Stimulated activated CD8-positive, alpha-beta memory T cell treated with anti-CD3 and anti-CD28 coated beads, Interleukin-7, amount 100 ng/mL, for 24 hours (primary cell): Measurements from ENCODE around the gene THEM5.

ENCODE experiments used
- DNase-seq: peaks from one replicate; pipeline ENCODE4 v3.0.0-alpha.2; 2020; ENCODE audit warnings: low read depth

The THEM5 gene

DNA sequence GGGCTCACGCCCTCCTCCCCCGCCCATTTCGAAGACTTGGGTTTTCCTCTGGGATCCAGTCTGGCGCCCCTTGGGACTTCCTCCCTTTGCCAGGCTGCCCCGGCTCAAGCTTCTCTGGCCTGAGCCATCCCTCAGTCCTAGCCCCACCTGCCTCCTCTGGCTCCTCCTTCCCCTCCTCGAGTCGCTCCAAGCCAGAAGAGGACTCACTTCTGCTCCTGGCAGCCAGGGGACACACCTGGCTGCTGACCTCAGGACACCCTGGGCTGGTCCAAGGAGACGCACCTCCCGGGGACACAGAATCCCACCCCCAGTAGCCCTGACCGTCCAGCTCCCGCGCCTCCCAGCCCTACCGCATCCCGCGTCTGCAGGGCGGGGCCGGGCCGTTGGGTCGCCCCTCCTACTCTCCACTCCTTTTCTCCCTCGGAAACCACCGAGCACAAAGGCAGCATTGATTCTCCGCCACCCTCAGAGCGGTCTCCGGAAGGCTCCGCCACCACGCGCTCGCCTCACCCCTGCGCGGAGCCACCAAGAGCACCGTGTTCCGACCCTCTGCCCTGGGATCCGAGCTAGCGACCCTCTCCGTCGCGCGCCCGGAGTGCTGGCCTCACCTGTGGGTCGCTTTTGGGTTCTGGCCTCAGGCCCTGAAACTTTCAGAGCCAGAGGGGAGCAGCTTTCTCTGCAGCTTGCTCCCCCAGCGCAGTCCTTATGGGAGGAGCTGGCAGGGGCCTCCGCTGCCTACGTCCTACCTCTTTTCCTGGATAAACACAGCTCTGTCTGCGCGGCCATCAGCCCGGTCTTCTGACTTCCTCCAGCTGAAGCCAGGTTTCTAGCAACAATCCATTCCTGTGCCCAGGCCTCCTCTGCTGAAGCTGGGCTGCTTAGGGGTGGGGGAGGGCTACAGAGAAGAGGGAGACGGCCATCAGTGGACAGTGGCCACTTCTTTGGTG, 13.8 kb downstream of the THEM5 start, which contains the start of gene C2CD4D:
Gene C2CD4D, minus strand, starts transcription at position 364 of the 947 bp plus-strand sequence. CDS start 831 bp downstream, outside the sequence.
- no peak for DNase-seq

DNA sequence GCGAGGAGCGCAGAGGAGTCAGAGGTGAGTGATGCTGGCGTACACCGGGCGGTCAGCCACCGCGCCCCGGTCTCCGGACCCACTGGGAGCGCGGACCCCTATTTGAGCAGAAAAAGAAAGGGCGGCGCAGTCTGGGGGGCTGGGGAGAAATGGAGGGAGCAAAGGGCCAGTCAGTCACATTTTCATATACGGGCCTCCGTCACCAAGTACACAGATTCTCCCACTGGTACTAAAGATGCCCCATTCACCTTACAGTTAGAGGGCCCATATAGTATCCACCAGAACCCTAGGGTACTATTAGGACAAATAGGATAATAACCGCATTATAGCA, 14.5 kb downstream of the THEM5 start:
- no peak for DNase-seq

DNA sequence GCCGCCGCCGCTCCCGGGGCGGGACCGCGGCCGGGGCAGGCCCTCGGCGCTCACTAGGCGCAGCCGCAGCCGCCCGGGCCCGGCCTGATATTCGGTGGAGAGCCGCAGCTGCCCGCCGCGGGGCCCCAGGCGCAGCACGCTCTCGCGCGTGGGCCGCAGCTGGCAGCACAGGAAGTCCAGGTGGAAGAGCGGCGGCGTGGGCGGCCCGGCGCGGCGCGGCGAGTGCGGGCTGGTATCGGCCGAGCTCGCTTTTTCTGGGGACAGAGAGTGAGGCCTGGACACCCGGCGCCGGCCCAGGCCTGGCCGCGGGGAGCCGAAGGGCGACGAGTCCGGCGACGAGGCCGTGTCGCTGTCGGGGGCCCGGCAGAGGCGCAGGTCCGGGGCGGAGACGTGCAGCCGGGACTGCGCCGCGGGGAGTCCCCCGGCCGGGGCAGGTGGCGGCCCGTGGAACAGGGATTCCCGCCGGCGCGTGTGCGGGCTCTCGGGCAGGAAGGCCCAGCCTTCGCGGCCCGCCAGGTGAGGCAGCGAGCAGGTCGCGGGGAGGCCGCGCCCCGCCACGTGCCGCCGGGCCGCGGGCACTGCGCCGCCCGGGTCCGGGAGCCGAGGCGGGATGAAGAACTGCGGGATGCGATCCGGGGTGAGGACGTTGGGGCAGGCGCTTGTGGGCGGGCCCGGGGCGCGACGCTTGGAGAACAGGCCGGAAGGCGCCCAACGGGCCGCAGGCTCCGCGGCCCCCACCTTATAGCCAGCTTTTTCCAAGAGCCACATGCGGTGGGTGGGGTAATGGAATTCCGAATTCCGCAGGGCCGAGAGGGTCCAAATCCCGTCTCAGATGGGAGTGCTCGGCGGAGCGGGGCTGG, 15.1 kb downstream of the THEM5 start:
- DNase-seq = no peak

DNA sequence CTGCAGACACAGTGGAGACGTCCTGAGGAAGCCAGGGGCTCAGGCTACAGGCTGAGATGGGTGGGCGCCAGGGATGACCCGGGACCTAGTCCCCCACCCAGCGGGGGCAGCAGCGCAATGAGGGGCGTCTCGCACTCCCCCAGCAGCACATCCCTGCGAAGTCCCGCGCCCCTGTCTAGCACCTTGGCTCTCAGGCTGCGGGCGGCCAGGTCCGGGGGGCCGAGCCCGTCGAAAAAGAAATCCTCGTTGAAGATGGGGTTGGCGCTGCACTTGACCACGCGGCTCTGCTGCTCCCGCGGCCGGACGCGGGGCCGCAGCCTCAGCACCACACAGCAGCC, 15.7 kb downstream of the THEM5 start:
- DNase-seq = no peak

DNA sequence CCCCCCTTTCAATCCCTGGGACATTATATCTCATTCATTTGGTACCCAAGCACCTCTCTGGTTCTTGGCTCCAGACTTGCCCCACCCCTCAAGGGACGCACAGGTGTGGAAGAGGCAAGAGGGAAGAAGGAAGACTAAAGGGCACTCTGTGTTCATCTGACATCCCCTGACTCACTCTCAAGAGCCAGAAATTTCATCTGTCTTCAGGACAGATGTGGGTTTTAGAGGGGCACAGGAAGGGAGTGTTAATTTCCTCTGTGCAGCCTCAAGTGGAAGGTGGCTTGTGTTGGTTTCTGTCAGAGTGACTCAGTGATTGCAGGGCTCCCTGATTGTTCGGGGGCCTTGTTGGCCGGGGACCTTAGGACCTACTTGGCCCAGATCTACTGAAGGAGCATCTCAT, 16.3 kb downstream of the THEM5 start:
- DNase-seq = no peak

DNA sequence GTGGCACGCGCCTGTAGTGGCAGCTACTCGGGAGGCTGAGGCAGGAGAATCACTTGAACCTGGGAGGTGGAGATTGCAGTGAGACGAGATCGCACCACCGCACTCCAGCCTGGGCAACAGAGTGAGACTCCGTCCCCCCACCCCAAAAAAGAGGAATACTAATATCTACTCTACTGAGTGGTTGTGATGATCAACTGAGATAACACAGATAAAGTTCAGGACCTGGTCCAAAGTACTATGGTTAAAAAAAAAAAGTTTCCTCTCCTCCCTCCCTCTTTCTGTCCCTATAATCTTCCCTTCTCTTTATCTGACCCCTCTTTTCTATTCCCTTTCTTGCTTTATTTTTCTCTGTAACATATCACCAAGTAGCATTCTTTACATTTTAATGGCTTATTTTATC, 17.9 kb downstream of the THEM5 start:
- no peak for DNase-seq

DNA sequence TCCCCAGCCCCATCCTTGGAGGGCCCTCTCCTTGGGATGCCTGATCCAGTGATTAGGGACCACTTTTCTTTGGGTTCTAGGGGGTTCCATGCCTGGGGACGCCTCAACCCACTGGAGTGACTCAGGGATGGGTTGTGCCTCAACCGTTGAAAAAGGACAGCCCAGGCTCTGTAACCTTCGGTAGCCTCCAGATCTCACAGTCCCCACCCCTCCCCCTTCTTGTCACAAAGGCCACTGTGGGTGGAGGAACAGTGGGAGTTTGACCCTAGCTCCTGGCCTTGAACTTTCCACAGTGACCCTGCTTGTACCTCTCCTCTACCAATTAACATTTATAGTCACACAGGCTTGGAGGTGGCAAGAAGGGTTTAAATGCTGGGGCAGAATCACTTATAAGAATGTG, 19.3 kb downstream of the THEM5 start:
- DNase-seq = no peak

DNA sequence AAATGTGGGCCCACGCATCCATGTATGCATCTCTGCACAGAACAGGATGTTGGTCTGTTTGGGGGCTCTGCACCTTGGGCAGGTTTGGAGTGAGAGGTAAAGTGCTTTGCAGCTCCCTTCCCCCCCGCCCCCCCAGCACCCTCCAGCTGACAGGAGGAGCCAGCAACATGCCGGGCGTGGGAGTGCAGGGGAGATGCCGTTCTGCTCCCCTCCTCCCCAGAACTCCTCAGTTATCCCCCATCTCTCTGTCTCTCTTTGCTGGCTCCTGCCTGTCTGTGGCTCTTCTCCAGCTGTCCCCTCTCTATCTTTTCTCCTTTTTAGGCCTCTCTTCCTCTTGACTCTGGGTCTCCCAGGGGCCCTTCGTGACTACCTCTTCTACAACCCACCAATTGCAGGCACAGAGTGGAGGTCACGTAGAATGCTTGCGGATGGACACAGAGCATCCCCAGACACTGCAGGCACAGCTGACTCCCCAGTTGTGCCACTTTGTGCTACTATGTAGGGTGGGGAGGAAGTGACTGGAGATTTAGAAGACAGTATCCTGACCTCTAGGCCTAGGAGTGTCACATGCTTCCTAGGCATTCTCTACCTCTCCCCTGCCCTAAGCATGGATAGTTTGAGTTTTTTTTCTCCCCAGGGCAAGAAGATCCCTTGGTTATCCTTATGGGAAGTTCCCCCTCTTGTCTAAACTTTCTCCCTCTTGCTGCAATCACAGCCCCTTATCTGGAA, 20.2 kb downstream of the THEM5 start:
- DNase-seq = no peak

DNA sequence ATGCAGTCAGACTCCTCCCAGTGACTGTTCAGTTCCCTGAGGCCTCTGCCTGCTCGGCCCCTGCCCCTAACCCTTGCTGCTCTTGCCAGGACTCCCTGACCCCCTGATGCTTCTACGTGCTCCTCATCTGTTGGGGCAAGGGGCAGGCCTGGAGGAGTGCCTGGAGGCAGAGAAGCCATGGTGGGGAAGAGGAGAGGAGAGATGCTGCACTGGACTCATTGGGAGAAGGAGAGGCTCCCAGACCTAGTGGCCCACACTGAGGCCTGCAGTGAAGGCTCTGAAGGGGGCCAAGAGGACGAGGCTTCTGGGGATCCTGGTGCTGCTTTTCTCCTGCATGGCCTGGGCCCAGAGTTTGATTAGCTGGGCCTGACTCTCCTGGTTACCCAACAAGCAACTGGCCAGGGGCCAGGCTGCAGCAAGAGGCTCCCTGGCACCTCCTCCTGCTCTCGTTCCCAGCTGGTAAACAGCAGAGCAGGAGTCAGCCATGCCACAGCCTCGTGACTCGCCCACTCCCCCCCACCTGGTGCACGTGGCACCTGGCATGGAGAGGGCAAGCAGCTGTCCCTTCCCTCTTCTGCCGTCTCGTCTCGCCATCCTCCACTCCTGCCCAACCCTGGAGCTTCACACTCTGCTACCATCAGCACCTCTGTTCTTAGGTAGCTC, 21.1 kb downstream of the THEM5 start:
- DNase-seq = no peak

DNA sequence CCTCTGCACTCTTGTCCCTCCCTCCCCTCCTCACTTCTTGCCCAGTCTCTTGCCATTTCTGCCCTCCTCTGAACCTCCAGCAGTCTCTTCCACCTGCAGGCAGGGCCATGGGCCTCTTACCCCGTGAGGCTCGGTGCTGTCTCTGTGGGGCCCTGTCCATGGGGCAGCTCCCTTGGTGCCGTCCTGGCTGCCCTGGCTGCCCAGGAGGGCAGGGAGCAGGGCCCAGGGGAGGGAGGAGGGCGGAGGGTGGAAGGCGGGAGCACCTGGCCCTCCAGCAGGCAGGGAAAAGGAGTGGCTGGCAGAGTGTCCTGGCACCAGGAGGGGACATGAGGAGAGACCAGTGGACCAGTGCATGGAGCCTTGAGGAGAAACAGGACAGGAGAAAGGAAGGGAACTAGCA, 21.9 kb downstream of the THEM5 start, which contains the start of gene RORC:
Gene RORC, minus strand, starts transcription at position 198 of the 400 bp plus-strand sequence. Its CDS starts 38 bp downstream, at position 160.
- no peak for DNase-seq

DNA sequence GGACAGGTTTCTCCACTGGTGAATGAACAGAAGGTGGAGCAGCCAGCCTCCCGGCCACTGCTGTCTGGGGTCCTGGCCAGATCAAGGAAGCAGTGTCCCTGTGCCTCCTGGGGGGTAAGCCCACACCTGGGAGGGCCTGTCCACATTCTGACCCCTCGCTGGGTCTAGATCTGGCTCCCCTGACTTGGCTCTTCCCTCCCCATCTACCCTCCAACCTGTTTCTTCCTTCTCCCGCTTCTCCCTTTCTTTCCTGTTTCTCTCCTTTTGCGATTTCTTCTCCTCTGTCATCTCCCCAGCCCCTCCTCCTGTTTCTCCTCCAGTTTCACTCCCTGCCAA, 22.3 kb downstream of the THEM5 start:
- DNase-seq = no peak

DNA sequence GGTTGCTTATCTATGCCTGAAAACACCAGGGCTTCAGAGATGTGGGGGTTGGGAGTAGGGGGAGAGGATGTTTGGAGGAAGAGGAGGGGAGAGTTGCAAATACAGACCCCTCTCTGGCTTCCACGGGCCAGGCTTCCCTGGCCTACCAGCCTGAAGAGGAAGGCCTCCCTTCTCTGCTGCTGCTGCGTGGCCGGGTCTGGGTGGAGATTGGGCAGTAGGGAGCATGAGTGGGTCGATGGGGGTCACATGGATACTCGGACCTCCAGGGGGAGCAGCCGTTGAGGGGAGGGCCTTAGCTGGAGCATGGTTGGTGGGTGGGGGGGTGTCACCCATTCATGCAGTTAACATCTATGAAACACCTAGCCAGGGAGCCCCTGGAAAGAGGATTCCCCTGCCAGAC, 23.5 kb downstream of the THEM5 start:
- DNase-seq = no peak

DNA sequence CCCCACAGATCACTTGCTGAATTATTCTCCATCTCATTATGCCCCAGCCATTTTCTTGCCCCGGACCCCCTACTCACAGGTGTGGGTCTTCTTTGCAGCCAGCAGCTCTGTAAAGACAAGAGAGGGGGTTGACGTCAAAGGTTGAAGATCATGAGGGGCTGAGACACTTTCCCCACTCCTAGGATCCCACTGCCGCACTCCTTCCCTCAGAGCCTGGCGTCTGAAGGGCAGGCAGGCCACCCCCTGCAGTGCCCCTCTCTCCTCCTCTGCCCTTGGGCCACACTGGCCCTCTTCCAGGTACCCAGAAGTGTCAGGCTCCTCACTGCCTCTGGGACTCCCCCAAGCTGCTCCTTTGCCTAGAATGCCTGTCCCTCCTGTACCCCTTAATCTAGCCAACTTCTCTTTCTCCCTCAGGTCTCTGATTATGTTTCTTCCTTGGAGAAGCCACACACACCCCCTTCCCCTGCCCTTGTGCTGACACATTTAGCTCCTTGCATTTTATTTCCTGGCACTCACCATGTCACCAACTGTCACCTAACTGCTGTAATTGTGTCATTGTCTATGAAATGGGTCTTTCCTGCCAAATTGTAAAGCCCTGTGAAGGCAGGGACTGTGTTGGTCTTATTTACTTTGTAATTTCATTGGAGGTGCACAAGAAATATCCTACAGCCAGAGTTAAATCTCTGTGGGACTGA, 24.0 kb downstream of the THEM5 start:
- DNase-seq = no peak

DNA sequence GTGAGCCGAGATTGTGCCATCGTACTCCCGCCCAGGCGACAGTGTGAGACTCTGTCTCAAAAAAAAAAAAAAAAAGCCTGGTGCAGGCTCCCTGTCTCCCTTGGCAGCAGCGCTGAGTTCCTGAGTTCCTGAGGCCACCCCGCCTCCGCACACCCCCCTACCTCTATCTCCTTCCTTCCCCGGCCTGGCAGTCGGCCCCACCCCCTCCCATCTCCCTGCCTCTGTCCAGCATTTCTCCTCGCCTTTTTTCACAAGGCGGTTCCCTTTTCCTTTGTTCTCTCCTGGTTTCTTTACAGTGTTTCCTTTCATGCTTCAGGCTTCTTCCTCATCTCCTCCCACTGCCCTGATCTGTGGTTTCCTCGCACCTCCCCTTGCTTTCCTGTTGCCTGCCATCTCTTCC, 24.6 kb downstream of the THEM5 start:
- no peak for DNase-seq

DNA sequence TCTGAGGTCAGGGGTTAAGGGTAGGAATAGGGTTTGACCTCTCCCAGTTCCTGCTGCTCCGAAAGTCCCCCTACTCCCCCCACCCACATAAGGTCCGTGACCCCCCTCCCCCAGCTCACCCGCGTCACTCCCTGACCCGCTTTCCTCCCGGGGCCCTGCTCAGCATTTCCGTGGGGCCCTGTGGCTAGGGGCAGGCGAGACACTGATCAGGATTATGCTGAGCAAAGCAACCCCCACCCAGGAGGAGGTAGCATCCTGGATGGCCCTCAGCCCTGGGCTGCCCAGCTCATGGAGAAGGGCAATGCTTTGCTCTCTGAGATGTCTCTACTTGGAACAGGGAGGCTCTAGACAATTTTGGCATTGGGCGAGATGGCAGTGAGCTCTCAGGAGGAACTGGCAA, 25.7 kb downstream of the THEM5 start:
- DNase-seq = no peak

DNA sequence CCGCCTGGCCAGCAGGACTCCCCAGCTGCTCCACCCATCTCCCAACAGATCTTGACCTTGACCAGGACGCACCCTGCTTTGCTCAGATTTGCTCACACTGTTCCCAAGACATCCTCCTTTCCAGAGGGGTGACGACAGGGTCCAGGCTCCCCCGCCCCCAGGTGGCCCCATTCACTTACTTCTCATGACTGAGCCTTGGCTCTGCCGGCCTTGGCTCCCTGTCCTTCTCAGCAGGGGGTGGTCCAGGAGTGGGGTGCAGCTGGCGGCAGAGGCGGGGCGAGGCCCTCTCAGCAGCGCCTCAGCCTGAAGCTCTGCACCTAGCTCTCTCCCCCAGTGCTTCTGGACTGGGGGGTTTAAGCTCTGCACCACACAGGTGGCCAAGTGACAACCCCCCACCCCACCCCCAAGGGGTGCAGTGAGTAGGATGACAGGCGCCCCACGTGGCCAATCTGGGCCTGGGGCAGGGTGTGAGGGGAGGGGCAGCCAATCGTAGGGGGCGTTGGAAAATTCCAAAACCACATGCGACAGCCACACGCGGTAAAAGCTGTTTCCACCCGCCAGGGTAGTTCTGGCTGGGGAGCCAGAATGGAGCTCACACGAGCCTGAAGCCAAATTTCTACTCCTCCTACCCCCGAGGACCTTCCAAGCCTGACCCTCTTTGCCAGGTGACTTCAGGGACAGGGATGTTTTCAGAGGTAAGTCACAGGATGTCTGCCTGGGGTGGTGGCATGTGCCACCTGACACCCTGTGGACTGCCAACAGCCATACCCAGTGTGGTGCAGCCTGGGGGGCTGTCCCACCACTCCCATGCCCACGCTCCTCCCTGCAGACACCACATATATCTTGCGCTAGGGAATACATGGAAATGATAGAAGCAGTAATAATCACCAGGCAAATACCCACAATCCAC, 27.5 kb downstream of the THEM5 start:
- no peak for DNase-seq

DNA sequence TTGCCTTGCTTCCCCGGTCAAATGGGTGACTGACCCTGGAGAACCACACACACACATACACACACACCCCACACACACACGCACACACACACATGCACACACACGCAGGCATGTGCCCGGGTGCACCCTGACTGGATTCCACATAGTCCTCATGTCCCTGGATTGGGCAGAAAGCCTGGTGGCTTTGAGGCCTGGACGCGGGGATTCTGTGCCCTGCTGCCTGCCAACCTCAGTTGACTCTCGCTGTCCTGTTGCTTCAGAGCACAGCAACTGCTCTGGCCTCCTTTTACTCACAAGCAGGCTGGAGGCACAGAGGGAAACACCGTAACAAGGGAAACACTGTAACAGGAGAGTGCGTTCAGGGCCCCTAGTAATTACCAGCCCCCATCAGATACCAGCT, 28.3 kb downstream of the THEM5 start:
- no peak for DNase-seq

DNA sequence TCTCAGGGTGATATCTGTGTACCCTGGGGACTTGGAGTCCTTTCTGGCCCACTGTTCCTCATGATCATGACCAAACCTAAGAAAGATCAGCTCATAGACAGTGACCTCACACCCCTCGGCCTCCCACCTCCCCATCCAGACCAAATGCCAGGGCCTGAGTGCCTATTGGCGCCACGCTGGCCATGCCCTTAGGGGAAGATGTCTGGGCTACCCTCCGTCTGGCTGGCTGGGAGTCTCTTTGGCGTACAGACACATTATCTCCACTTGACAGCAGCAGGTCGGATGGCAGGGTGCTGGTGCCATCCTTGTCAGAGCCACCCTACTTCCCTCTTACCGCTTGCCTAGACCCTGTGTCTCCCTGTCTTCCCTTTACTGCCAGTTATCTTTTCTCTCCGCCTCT, 30.3 kb downstream of the THEM5 start:
- no peak for DNase-seq

DNA sequence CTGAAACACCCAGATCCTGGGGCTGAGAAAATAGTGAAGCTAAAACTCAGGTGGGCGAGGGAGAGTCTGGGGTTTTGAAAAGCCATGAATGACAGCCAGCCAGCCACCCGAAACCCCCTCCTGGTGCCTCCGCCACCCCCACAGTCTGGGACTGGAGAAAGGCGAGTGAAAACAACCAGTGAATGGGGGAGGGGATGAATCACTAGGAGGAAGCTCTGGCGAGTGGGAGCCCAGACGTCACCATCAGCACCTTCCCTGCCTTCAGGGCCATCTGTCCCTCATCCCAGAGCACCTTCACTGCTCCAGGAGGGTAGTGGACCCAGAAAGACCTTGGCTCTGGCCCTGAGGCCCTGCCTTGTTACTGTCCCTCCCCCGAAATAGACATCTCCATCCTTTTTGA, 31.1 kb downstream of the THEM5 start:
- DNase-seq = no peak

DNA sequence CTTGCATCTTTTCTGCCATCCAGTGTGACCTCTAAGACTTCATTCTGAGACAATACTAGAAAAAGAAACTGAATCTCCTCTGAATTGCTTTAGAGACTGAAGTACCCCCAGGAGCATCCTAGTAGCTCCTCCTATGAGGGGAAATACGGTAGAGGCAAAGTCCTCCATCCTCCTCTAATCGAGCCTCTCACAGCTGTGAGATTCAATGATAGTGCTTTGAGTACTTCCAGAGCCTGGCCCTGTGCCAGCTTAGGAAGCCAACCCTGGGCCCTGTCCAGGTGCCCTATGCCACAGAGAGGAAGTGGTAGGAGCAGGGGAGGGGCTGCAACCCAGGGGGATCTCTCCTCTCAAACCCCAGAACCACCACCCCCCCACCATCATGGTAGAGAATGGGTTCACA, 32.6 kb downstream of the THEM5 start:
- no peak for DNase-seq
